Measurements from ENCODE around the gene DIDO1.

DIDO1 gene

DNA sequence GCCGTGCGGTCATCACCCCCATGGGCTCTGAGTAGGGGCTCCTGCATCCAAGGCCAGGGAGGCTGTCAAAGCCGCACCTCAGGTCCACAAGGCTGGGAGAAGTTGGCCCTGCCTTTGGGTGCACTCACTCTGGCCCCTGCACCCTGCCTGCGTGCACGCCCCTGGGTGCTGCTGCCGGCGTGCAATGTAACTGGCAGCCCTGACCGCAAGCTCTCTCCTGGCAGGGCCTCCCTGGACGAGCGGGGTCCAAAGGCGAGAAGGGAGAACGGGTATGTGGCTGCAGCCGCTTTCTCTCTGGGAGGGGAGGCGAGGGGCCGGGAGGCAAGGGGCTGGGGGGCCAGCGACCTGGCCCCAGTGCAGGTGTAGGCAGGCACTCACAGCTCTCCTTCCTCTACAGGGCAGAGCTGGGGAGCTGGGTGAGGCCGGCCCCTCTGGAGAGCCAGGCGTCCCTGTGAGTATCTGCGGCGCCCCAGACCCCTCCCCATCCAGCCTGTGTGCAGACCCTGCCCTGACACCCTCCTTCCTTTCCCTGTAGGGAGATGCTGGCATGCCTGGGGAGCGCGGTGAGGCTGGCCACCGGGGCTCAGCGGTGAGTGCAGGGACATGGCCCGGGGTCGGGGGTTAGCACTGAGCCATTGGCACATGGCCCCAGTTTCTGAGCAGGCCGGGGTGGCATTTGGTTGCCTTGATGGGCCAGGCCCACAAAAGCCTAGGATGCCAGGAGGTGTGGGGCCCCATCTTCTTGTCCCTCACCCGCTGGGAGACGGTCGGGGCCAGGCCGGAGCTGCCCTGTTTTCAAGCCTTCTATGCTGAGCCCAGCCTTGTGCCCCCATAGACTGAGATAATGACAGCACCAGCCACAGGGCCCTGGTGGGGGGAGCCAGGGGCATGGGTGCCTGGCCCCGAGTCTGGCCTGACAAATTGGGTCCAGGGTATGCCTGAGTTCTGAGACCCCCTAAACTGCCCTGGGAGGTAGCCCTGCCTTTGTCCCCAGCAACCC is 96.8 kb downstream of the DIDO1 start:
- no peak for DNase-seq

DNA sequence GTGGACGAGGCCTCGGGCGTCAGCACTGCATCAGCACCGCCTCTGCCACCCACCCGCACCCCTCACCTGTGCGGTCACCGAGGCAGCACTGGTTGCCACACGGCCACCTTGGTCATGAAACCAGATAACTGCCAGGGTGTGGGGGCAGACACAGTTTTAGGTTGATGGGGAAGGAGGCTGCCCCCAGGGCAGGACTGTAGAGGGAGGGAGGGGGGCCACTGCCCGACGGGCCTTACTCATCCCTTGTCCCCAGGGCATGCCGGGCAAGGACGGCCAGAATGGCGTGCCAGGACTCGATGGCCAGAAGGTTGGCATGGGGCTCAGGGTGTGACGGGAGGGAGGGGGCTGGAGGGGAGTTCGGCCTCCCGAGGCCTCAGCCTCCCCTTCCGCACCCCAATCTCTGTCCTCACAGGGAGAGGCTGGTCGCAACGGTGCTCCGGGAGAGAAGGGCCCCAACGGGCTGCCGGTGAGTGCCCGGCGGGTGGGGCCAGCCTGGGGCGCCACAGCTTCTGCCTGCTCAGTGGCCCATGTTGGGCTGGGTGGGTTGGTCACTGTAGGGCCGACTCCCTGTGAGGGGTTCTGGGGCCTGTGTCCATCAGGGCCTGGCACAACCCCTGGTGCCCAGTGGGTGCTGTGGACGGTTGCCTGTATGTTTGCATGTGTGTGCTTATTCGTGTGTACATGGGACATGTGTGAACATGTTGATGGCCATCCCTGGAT is 97.6 kb downstream of the DIDO1 start:
- DNase-seq, result no peak

- DNase-seq, result no peak
Measured at GRCh38 chr20:62828051-62828450, 98.3 kb downstream of the DIDO1 start.
